GM12878 (cell line): ENCODE results near the gene NAA15. TPM values are rescaled to one million over a fixed set of nuclear protein-coding genes. Genes with fewer than 3 reads are reported as not detected.

Experiments
- ATAC-seq: fragments of 200-7000 bp; cut with Tn5 transposase; 3 replicates; pipeline ENCODE4 v1.9.1; 2020; ENCODE audit warnings: mild to moderate bottlenecking, moderate library complexity
- BruUV-seq: library from RNA; stranded (reverse); fragments of 400-500 nt; replicated peaks from 2 replicates; lab custom pipeline; 2021; lab: Mats Ljungman, UMichigan
- CTCF ChIA-PET: fragments of 300-600 bp; sonication (Branson Sonifier 250); formaldehyde crosslinking; extraction: SDS; loops from one replicate; lab custom pipeline; 2021; ENCODE audit warnings: inconsistent platforms; lab: Yijun Ruan, JAX
- POLR2A ChIA-PET: fragments of 350-600 bp; formaldehyde crosslinking; extraction: SDS; loops from one replicate; lab custom pipeline; 2021; ENCODE audit warnings: inconsistent platforms; lab: Charles Lee
- RAD21 ChIA-PET: fragments of 300-600 bp; sonication (Branson Sonifier 250); formaldehyde crosslinking; loops from one replicate; lab custom pipeline; 2023; ENCODE audit warnings: antibody characterized with exemption; ENCODE audit not compliant: unreplicated experiment; lab: Charles Lee
- SMC1A ChIA-PET: fragments of 300-600 bp; sonication (Branson Sonifier 250); formaldehyde crosslinking; loops from one replicate; lab custom pipeline; 2023; ENCODE audit not compliant: unreplicated experiment, uncharacterized antibody; lab: Charles Lee
- DNase-seq: peaks from one replicate; pipeline ENCODE4 v3.0.0-alpha.2; 2011; ENCODE audit warnings: low read depth, low spot score
- FAIRE-seq: peaks from 3 replicates; lab custom pipeline; 2011; peaks lifted over from hg19 to GRCh38; lab: Jason Lieb, UNC
- H2AFZ ChIP-seq: 2 replicates; pipeline ENCODE4 v1.6.0; 2011; ENCODE audit warnings: low read depth, low read length, control low read depth; ENCODE audit not compliant: control insufficient read depth
- H3K27ac ChIP-seq: 2 replicates; pipeline ENCODE4 v1.5.1; 2011; ENCODE audit warnings: control low read depth; ENCODE audit not compliant: control insufficient read depth, insufficient read depth
- H3K27me3 ChIP-seq, 2 experiments: replicated peaks in 1 of 2; 2 replicates each; pipeline versions ENCODE4 v1.6.0 to v1.6.1; 2011; ENCODE audit warnings: low read length in 1 of 2; ENCODE audit not compliant: control insufficient read depth in 2 of 2, insufficient read depth in 2 of 2
- H3K36me3 ChIP-seq, 2 experiments: 2 replicates each; pipeline ENCODE4 v1.5.1; 2011; ENCODE audit warnings: low read length in 1 of 2; ENCODE audit not compliant: control insufficient read depth in 2 of 2, insufficient read depth in 2 of 2
- H3K4me1 ChIP-seq: 2 replicates; pipeline ENCODE4 v1.6.1; 2011; ENCODE audit warnings: mild to moderate bottlenecking, low read length, moderate library complexity, mixed read lengths; ENCODE audit not compliant: control insufficient read depth, insufficient read depth
- H3K4me2 ChIP-seq: 2 replicates; pipeline ENCODE4 v1.6.0; 2011; ENCODE audit warnings: control low read depth; ENCODE audit not compliant: control insufficient read depth, insufficient read depth
- H3K4me3 ChIP-seq: fragments of 200-600 bp; sonication (generic); 2 replicates; pipeline ENCODE4 v1.5.1; 2016
- H3K79me2 ChIP-seq: 2 replicates; pipeline ENCODE4 v1.6.0; 2011; ENCODE audit warnings: low read length; ENCODE audit not compliant: control insufficient read depth, insufficient read depth
- H3K9ac ChIP-seq: 2 replicates; pipeline ENCODE4 v1.8.0; 2011; ENCODE audit warnings: low read length, control low read depth, mixed read lengths; ENCODE audit not compliant: control insufficient read depth, insufficient read depth
- H3K9me3 ChIP-seq: replicated peaks from 3 replicates; pipeline ENCODE4 v1.5.1; 2011; ENCODE audit warnings: mild to moderate bottlenecking, low read length; ENCODE audit not compliant: control insufficient read depth, insufficient read depth
- H4K20me1 ChIP-seq: 2 replicates; pipeline ENCODE4 v1.6.0; 2011; ENCODE audit not compliant: control insufficient read depth, insufficient read depth
- ESRRA ChIP-seq: IDR thresholded peaks from 2 replicates; pipeline ENCODE4 v1.6.1; 2012; ENCODE audit warnings: mild to moderate bottlenecking, low read length, improper control_type of control experiment
- MYC ChIP-seq: IDR thresholded peaks from 2 replicates; pipeline ENCODE4 v1.6.1; 2011; ENCODE audit warnings: mild to moderate bottlenecking, low read length, moderate library complexity, inconsistent platforms; ENCODE audit not compliant: insufficient read depth, insufficient replicate concordance, insufficient read length, severe bottlenecking
- RELA ChIP-seq: fragments of 450-650 bp; IDR thresholded peaks from 2 replicates; pipeline ENCODE4 v1.8.0; 2014; ENCODE audit warnings: borderline replicate concordance; ENCODE audit not compliant: partially characterized antibody
- RUNX3 ChIP-seq: IDR thresholded peaks from 2 replicates; pipeline ENCODE4 v1.6.1; 2012; ENCODE audit warnings: low read length, inconsistent platforms
- SPI1 ChIP-seq: IDR thresholded peaks from 2 replicates; pipeline ENCODE4 v1.6.1; 2011; ENCODE audit warnings: low read depth, mild to moderate bottlenecking, low read length, moderate library complexity, borderline replicate concordance; ENCODE audit not compliant: insufficient read depth
- ZNF592 ChIP-seq: fragments of 450-650 bp; IDR thresholded peaks from 2 replicates; pipeline ENCODE4 v1.6.1; 2017; ENCODE audit warnings: mild to moderate bottlenecking, moderate library complexity
- WGBS: methylation state at CpG from one replicate; pipeline ENCODE4 v1.1.6; 2016; ENCODE audit warnings: low lambda C conversion rate; ENCODE audit not compliant: insufficient replicate concordance, insufficient coverage; ENCODE audit errors: missing lambda C conversion rate; 5-methylcytosine and 5-hydroxymethylcytosine counted together
- in situ Hi-C: fragments of 300-500 bp; cut with MboI; formaldehyde crosslinking; loops from 9 replicates; pipeline ENCODE4 v1.14.3; 2018; ENCODE audit warnings: mixed read lengths
- intact Hi-C: fragments of 100-400 bp; cut with micrococcal nuclease; formaldehyde crosslinking; loops from one replicate; pipeline ENCODE4 v1.14.2; 2022; ENCODE audit not compliant: unreplicated experiment
- polyA plus RNA-seq, 11 experiments: library from polyadenylated mRNA; depleted of rRNA in 4 of 11; unstranded in 6 of 11; stranded (reverse) in 5 of 11; fragments of >200 nt; fragmentation: Nextera tagmentation in 4 of 11; fragmentation: Illumina TruSeq in 1 of 11; extraction: Ambion mirVana in 4 of 11; extraction: Trizol in 1 of 11; gene quantifications; 1 replicate in 1 of 11; 2 replicates in 10 of 11; pipeline versions ENCODE4 v1.2.1 to v1.2.3, GENCODE V29; 2011 to 2016; ENCODE audit warnings: inconsistent platforms in 2 of 11, missing spikeins in 2 of 11, low read depth in 1 of 11
- total RNA-seq, 4 experiments: library from RNA; depleted of rRNA in 3 of 4; stranded (reverse); fragments of >200 nt in 3 of 4; fragmentation: Illumina TruSeq in 1 of 4; extraction: Trizol in 1 of 4; gene quantifications; 2 replicates each; pipeline versions ENCODE4 v1.2.1 to v1.2.3, GENCODE V29; 2013 to 2021

The NAA15 gene
- total and polyA plus RNA-seq, 10 of the 15 experiments (the other 5 are each of a cell fraction or from before 2014, with no cell fraction given), result 24.3 to 93.1 (median 51.9) TPM

DNA sequence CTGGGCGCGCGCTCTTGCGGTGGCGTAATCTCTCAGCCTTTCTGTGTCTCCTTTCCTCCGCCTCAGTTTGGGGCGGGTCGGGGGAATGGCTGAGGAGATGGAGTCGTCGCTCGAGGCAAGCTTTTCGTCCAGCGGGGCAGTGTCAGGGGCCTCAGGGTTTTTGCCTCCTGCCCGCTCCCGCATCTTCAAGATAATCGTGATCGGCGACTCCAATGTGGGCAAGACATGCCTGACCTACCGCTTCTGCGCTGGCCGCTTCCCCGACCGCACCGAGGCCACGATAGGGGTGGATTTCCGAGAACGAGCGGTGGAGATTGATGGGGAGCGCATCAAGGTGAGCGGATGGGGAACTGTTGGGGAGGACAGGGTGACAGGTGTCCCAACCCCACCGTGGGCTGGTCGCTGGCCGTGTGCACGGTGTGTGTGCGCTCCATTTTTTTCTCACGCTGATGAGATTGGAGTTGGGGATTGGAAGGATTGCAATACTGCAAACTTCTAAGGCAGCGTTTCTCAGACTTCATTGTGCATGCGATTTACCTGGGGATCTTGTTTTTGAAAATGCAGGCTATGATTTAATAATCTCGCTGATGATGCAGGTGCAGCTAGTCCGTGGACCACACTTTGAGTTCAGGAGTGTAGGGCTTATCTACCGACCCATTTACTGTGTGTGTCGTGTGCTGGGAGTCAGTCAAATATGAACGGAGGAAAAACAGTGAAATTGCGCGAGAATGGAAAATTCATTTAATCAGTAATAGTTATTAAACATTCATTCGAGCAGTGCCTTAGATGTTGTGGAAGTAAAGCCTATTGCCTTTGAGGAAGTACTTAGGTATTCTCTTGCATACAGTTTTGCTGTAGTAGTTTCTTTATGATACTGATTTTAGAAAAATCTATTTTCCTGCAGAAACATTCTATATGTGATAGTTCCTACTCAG is 153.1 kb downstream of the NAA15 start, which contains the start of gene RAB33B (continued):
- TF ChIP-seq ZNF592 (no peak), RELA (peak; percentile 10), MYC (peak; percentile 45), RUNX3 (peak; percentile 45)

- H3K27me3 ChIP-seq, result no peaks in the 10 kb centered on the region
- H3K36me3 ChIP-seq, result no peaks in the 10 kb centered on the region
- no peaks in the 10 kb centered on the region for H4K20me1 ChIP-seq
- DNase-seq (no peak), ATAC-seq (no peak), FAIRE-seq (no peak)
- ChIA-PET CTCF (interaction anchor here (0.6 to 3.6 kb wide), 3 partner anchors 16 to 75 kb away, joined by 3 to 20 read pairs (median 4); no protein-coding TSS in a partner anchor), SMC1A (interaction anchor here (0.9 to 1.8 kb wide), 3 partner anchors 17 to 275 kb away, joined by 3 to 4 read pairs (median 4); no protein-coding TSS in a partner anchor), POLR2A (interaction anchor here (0.8 to 1.1 kb wide), 2 partner anchors 154 to 159 kb away, joined by 3 read pairs; partner anchors contain the start of gene NAA15), RAD21 (interaction anchor here (0.8 kb wide), 1 partner anchor 20 kb away, joined by 3 read pairs; no protein-coding TSS in a partner anchor)
- H3K9me3 ChIP-seq, result no peaks in the 10 kb centered on the region
- H3K79me2 ChIP-seq, result peaks cover 53% of the 10 kb centered on the region
- H3K4me1 ChIP-seq, result peaks cover 12% of the 10 kb centered on the region
- H3K4me3 ChIP-seq, result peak overlapping the region; percentile 82
- under 1% methylated on average over 6 of the region's 6 CpGs for WGBS
- H3K9ac ChIP-seq, result peak overlapping the region; percentile 40
- intact Hi-C loops, result loop anchor here (5.0 to 10.0 kb wide), 2 partner anchors 150 to 438 kb away; partner anchors contain the start of genes NAA15, NDUFC1 and NOCT
- no peak overlapping the region for H2AFZ ChIP-seq
- no TSS peak for BruUV-seq
- in situ Hi-C loops, result no loop called here
- peak overlapping the region; percentile 73 for H3K4me2 ChIP-seq
- H3K27ac ChIP-seq, result 0 out of 2 replicates have a peak overlapping the region, but pooled peaks have one; percentile 1
- TF ChIP-seq SPI1, result peak; percentile 30; the same call in 1 of the 2 replicates
- no peak for TF ChIP-seq ESRRA
Measured at GRCh38 chr4:139455126-139455538, 153.8 kb downstream of the NAA15 start.
